Measurements from ENCODE around the gene ETV4. TPM values are rescaled to one million over a fixed set of nuclear protein-coding genes. Genes with fewer than 3 reads are reported as not detected.

Gene ETV4
- total RNA-seq, 2 donors from 2014 or later: 1.2 to 1.5 TPM

GRCh38 chr17:43545383-43545632, 832 bp downstream of the ETV4 start:
- H3K27me3 ChIP-seq (replicated peaks; ENCODE audit: insufficient read depth): no peaks in the 10 kb centered on the region
- peaks cover 6 to 23% of the 10 kb centered on the region in 2 donors for H3K4me1 ChIP-seq (ENCODE audit: control insufficient read depth in 1 of 2, low read depth in 2 of 2)
- no peaks in the 10 kb centered on the region for H3K9me3 ChIP-seq
- no peaks in the 10 kb centered on the region for H3K36me3 ChIP-seq
- peak overlapping the region; percentile 75 for H3K4me3 ChIP-seq
- ATAC-seq (ENCODE audit: insufficient number of reproducible peaks, low FRiP score, low read depth) (no peak), DNase-seq (ENCODE audit: low spot score) (no peak)
- no peak for TF ChIP-seq CTCF (IDR thresholded peaks at IDR 0.05)
- no peak overlapping the region for H3K27ac ChIP-seq

GRCh38 chr17:43543771-43544575, 2.2 kb downstream of the ETV4 start:
- no peaks in the 10 kb centered on the region for H3K27me3 ChIP-seq (replicated peaks; ENCODE audit: insufficient read depth)
- no peak for DNase-seq (ENCODE audit: low spot score)
- ATAC-seq (ENCODE audit: insufficient number of reproducible peaks, low FRiP score, low read depth): no peak

GRCh38 chr17:43543300-43543699, 2.8 kb downstream of the ETV4 start:
- Histone ChIP-seq H3K4me1 (ENCODE audit: control insufficient read depth in 1 of 2, low read depth in 2 of 2) (peaks cover 6 to 23% of the 10 kb centered on the region in 2 donors), H3K27me3 (replicated peaks; ENCODE audit: insufficient read depth) (no peaks in the 10 kb centered on the region), H3K27ac (no peak overlapping the region), H3K4me3 (no peak overlapping the region), H3K9me3 (no peaks in the 10 kb centered on the region), H3K36me3 (no peaks in the 10 kb centered on the region)
- ATAC-seq (ENCODE audit: insufficient number of reproducible peaks, low FRiP score, low read depth): no peak
- DNase-seq (ENCODE audit: low spot score): no peak
- TF ChIP-seq CTCF (IDR thresholded peaks at IDR 0.05): no peak

More at GRCh38 chr17:43543771-43544575, 2.2 kb downstream of the ETV4 start:
- TF ChIP-seq CTCF (IDR thresholded peaks at IDR 0.05): no peak
- Histone ChIP-seq H3K36me3 (no peaks in the 10 kb centered on the region), H3K4me1 (ENCODE audit: control insufficient read depth in 1 of 2, low read depth in 2 of 2) (peaks cover 6 to 23% of the 10 kb centered on the region in 2 donors), H3K9me3 (no peaks in the 10 kb centered on the region), H3K27ac (no peak overlapping the region), H3K4me3 (no peak overlapping the region)

GRCh38 chr17:43542859-43543258, 3.3 kb downstream of the ETV4 start:
- H3K4me1 ChIP-seq (ENCODE audit: control insufficient read depth in 1 of 2, low read depth in 2 of 2): peaks cover 6 to 23% of the 10 kb centered on the region in 2 donors
- H3K9me3 ChIP-seq: no peaks in the 10 kb centered on the region
- no peaks in the 10 kb centered on the region for H3K27me3 ChIP-seq (replicated peaks; ENCODE audit: insufficient read depth)
- no peak for TF ChIP-seq CTCF (IDR thresholded peaks at IDR 0.05)
- no peak overlapping the region for H3K27ac ChIP-seq
- DNase-seq (ENCODE audit: low spot score) (no peak), ATAC-seq (ENCODE audit: insufficient number of reproducible peaks, low FRiP score, low read depth) (no peak)
- H3K4me3 ChIP-seq: no peak overlapping the region
- no peaks in the 10 kb centered on the region for H3K36me3 ChIP-seq

GRCh38 chr17:43540821-43541674, 5.1 kb downstream of the ETV4 start:
- Histone ChIP-seq H3K27me3 (replicated peaks; ENCODE audit: insufficient read depth) (no peaks in the 10 kb centered on the region), H3K36me3 (no peaks in the 10 kb centered on the region), H3K4me3 (no peak overlapping the region), H3K4me1 (ENCODE audit: control insufficient read depth in 1 of 2, low read depth in 2 of 2) (peaks cover 0 to 15% of the 10 kb centered on the region in 2 donors), H3K9me3 (no peaks in the 10 kb centered on the region), H3K27ac (no peak overlapping the region)
- TF ChIP-seq CTCF (IDR thresholded peaks at IDR 0.05): no peak
- ATAC-seq (ENCODE audit: insufficient number of reproducible peaks, low FRiP score, low read depth): no peak
- no peak for DNase-seq (ENCODE audit: low spot score)
